ENCODE results near the gene CTBP1.

- TF ChIP-seq CTCF (IDR thresholded peaks at IDR 0.05; ENCODE audit: low read length) = no peak
- TF ChIP-seq EZH2 (IDR thresholded peaks at IDR 0.05; ENCODE audit: borderline replicate concordance, low read length) = no peak
Measured at GRCh38 chr4:1207157-1207470, 41.8 kb downstream of the CTBP1 start.

Measured in OCI-LY1 (cell line).